PFSK-1 (cell line): ENCODE results near the gene BIRC7.
A peak's percentile ranks its signal among the peaks of the same experiment; 100 is the strongest.

Source experiments
- FOXP2 ChIP-seq: optimal IDR thresholded peaks from 2 replicates; pipeline ENCODE3; 2011; ENCODE audit warnings: borderline replicate concordance, control low read depth, inconsistent platforms; ENCODE audit not compliant: insufficient read depth; ENCODE audit errors: extremely low read length, extremely low read depth
- POLR2AphosphoS5 ChIP-seq: IDR thresholded peaks from 2 replicates; pipeline ENCODE4 v1.6.1; 2012; ENCODE audit warnings: low read depth, mild to moderate bottlenecking, control low read depth, low read length, moderate library complexity
- REST ChIP-seq, 2 experiments: IDR thresholded peaks; 2 replicates each; pipeline versions ENCODE4 v1.6.1 to v1.8.0; 2011 to 2012; ENCODE audit warnings: low read depth in 2 of 2, low read length in 2 of 2, control low read depth in 1 of 2, inconsistent platforms in 1 of 2, mild to moderate bottlenecking in 1 of 2, moderate library complexity in 1 of 2; ENCODE audit not compliant: insufficient read depth in 1 of 2
- SIN3A ChIP-seq: IDR thresholded peaks from 2 replicates; pipeline ENCODE4 v1.6.1; 2012; ENCODE audit warnings: mild to moderate bottlenecking, low read length, moderate library complexity, borderline replicate concordance; ENCODE audit not compliant: insufficient read depth
- TAF1 ChIP-seq: IDR thresholded peaks from 2 replicates; pipeline ENCODE4 v1.6.1; 2012; ENCODE audit warnings: low read length, control low read depth, borderline replicate concordance; ENCODE audit not compliant: insufficient read depth

BIRC7 gene

DNA sequence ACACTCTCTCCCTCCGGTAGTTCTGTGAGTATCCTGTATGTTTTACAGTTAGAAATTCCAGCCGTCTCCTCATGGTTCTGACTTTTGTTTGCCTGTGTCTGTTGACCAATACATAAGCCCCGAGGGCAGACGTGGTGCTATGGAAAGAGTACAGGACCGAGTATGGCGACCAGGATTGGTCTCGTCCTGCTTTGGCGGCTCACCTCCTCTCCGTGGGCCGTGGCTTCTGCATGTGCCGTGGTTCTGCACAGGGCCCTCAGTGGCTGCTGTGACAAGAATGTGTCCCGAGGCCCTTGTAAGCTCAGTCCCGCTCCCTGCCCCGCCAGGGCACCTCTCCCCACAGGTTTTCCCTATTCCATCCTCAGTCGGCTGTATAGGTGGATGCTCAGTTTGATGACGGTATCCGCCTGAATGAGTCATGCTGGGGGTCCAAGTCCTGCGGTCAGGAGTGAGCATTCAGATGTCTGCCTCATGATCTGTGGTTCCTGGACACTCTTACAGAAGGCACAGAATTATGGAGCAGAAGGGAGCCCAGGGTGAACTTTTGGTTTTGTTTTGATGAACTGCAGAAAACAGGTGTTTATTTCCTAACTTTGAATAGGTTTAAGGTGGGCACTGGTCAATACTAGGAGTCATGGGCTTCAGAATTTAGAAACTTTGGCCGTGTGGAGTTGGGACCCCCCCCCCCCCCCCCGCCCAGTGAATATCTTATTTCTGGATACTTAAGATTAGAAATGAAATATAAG, 38.1 kb downstream of the BIRC7 start:
- TF ChIP-seq FOXP2 (no peak), POLR2AphosphoS5 (no peak), TAF1 (no peak), REST (IDR thresholded peaks at IDR 0.05; ENCODE audit: insufficient read depth in 1 of 2, low read depth in 2 of 2, low read length in 2 of 2) (no peak), SIN3A (0 out of 2 replicates have a peak, but pooled peaks have one; percentile 18)

- TF ChIP-seq REST (IDR thresholded peaks at IDR 0.05; ENCODE audit: insufficient read depth in 1 of 2, low read depth in 2 of 2, low read length in 2 of 2) (no peak), FOXP2 (no peak), POLR2AphosphoS5 (no peak)
Measured at GRCh38 chr20:63274381-63275228, 38.9 kb downstream of the BIRC7 start.

DNA sequence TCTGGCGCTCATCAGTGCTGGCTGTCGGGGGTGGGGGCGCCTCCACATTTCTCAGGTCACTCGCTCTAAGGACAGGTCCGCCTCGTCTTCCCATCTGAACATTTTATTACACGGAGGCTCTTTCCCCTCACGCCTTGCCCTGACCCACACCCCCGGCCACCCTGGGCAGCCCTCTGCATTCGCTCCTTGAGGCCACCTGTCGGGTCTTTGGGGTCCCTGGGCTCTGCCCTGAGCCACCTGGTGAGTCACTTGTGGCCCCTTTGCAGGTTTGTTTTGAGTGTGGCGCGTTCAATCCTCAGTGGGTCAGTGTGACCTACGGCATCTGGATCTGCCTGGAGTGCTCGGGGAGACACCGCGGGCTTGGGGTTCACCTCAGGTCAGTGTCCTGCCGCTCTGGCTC, 40.1 kb downstream of the BIRC7 start:
- TF ChIP-seq FOXP2 (no peak), TAF1 (no peak), SIN3A (no peak), POLR2AphosphoS5 (no peak), REST (IDR thresholded peaks at IDR 0.05; ENCODE audit: insufficient read depth in 1 of 2, low read depth in 2 of 2, low read length in 2 of 2) (no peak)

DNA sequence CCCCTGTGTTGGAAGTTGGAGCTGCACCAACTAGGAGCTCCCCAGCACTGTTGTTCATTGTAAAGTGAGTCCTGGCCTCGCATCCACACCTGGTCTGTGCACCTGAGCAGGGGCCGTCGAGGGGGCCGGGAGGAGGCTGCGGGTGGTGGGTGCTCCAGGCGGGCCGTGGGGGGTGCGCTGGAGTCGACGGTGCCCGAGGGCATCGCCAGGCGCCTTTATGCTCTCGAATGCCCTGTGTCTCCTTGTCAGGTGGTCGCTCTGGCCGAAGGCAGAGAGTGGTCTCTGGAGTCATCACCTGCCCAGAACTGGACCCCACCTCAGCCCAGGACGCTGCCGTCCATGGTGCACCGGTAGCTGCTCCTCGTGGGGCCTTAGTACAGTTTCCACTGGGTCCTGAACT, 41.3 kb downstream of the BIRC7 start:
- TF ChIP-seq SIN3A (no peak), POLR2AphosphoS5 (no peak), FOXP2 (no peak), REST (IDR thresholded peaks at IDR 0.05; ENCODE audit: insufficient read depth in 1 of 2, low read depth in 2 of 2, low read length in 2 of 2) (no peak), TAF1 (no peak)
